HFF-Myc (cell line): ENCODE measurements around the gene GABRR2.

Source experiments
- DNase-seq: peaks from one replicate; pipeline ENCODE4 v3.0.0-alpha.2; 2011; ENCODE audit warnings: low read depth; ENCODE audit errors: extremely low read depth
- H3K4me3 ChIP-seq: replicated peaks from 2 replicates; pipeline ENCODE4 v1.5.1; 2011; ENCODE audit warnings: low read depth, mild to moderate bottlenecking, control low read depth, low read length
- TF ChIP-seq, protein P1 (sequence below): IDR thresholded peaks from 2 replicates; pipeline ENCODE4 v1.5.1; 2012; ENCODE audit warnings: mild to moderate bottlenecking, low read depth, low read length, control low read depth; ENCODE audit errors: missing control alignments

Gene GABRR2

DNA sequence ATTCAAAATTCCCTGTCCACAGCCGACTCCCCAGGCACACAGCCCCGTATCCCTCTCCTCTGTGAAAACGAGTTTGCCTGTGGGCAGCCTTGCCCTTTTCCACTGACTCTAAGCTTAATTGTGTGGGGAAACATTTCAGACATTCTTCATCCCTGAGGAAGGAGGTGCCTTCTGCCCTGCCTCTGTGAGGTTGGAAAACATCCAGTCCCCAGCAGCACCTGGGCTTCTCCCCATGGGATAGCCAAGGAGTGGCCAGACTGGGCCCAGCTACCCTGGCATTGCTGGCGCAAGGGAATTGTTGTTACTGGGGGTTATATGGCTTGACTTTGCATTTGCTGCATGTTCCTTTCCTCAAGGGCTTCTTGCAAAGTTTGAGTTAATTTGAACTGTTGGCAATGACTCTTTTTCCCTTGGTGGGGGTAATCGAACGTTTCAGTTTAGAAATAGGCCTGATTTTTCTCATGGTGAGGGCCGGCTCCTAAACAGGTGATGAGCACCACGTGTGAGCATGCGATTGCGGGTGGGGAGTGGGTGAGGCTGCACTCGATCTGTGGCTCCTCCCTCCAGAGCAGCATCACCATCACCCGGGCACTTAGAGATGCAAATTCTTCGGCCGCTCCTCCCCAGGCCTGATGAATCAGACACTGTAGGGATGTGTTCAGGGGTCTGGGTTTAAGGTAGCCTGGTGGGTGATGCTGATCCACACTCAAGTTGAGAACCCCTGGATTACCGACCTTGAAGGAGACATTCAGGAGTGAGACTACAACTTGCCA is 29.9 kb downstream of the GABRR2 start:
- TF ChIP-seq, protein P1, sequence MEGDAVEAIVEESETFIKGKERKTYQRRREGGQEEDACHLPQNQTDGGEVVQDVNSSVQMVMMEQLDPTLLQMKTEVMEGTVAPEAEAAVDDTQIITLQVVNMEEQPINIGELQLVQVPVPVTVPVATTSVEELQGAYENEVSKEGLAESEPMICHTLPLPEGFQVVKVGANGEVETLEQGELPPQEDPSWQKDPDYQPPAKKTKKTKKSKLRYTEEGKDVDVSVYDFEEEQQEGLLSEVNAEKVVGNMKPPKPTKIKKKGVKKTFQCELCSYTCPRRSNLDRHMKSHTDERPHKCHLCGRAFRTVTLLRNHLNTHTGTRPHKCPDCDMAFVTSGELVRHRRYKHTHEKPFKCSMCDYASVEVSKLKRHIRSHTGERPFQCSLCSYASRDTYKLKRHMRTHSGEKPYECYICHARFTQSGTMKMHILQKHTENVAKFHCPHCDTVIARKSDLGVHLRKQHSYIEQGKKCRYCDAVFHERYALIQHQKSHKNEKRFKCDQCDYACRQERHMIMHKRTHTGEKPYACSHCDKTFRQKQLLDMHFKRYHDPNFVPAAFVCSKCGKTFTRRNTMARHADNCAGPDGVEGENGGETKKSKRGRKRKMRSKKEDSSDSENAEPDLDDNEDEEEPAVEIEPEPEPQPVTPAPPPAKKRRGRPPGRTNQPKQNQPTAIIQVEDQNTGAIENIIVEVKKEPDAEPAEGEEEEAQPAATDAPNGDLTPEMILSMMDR = no peak
- H3K4me3 ChIP-seq = no peak overlapping the region
- DNase-seq = no peak

DNA sequence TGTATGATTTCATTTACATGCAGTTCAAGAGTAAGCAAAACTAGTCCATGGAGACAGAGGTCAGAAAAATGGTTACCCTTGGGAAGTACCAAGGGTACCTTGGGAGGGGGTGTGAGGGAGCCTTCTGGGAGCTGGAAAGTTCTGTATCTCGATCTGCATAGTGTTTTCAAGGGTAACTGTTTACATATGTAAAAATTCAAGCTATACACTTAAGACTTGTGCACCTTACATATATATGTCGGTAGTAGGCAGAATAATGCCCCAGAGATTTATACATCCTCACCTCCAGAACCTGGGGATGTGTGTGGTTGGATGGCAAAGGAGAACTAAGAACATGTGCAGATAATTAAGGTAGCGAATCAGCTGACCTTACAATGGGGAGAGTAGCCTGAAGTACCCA is 31.0 kb downstream of the GABRR2 start:
- no peak for DNase-seq
- TF ChIP-seq, protein P1 = no peak
- no peak overlapping the region for H3K4me3 ChIP-seq

DNA sequence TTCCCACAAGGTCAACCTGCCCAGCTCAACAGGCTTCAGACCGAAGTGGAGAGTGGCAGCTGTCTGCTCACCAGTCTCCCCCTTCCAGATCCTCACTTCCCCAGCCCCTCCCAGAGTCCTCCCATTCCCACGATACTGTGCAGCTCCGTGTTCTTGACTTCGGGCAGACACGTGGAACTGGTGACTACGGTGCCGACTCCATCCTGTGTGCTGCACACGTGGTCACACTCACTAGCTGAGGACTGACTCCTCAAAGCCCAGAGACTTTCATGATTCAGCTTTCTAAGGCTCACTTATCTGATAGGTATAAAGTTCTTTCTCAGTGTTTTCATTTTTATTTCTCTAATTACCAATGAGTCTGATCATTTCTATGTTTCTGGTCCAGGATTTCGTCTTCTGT is 32.4 kb downstream of the GABRR2 start:
- TF ChIP-seq, protein P1 = no peak

DNA sequence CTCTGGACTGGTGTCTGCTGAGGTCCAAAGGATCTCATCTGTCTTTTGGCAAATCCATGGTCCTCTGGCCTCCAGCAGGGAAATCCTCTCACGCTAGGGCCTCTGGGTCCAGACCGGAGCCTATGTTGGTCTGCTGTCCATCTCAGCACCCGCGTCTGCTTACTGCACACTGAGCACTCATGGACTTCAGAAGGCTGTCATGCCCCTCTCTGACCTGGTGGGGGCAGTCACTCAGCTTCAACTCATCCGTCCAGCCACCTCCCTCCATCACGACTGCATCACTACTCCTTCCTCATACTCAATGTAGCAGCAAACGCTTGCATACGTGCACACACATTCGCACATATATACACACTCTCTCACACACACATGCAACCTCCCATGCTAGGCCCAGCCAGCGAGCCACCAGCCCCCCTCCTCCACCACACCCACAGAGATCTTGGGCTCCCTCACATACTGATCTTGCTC is 33.3 kb downstream of the GABRR2 start:
- peak; percentile 37 for DNase-seq
- no peak overlapping the region for H3K4me3 ChIP-seq
- TF ChIP-seq, protein P1 = peak; percentile 72

More for the DNA sequence above, 32.4 kb downstream of the GABRR2 start:
- DNase-seq = no peak
- no peak overlapping the region for H3K4me3 ChIP-seq

DNA sequence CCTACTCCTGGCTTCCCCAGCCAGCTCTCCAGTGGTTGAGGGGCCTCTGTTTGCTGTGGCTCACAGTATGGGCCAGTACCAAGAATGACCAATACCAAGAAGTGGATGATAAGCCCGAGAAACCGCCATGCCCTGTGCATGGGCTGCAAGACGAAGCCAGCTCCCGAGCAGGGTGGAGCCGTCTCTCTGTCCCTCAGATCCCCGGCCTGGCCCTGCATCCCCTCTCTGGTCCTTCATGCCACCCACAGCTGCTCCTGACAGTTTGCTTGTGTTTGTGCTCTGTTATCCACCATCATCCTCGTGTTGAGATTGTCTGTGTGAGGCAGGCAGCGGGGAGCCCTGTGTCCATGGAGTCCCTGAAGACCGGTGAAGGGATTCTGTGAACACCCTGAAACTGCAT is 36.1 kb downstream of the GABRR2 start:
- TF ChIP-seq, protein P1 = no peak
- no peak for DNase-seq
- no peak overlapping the region for H3K4me3 ChIP-seq

DNA sequence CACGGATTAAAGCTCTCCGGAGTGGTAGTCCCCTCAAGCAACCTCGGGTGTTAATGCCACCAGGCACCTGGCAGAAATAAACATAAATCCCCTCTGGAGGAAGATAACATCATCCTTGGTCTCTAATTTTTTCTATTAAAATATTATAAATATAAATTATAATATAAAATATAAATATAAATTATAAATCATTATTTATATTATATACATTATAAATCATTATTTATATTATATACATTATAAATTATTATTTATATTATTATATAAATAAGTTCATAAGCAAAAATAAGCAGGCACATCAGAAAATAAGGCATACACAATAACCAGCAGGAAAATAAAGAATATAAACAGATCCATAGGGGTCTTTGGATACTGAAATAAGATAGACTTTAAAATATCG is 39.2 kb downstream of the GABRR2 start:
- TF ChIP-seq, protein P1 = no peak
- DNase-seq = no peak
- no peak overlapping the region for H3K4me3 ChIP-seq
